PC-3 (cell line): ENCODE measurements around the gene DIS3L2.

Experiments used
- CTCF ChIP-seq: fragments of 300-600 bp; sonication (generic); conservative IDR thresholded peaks from 2 replicates; pipeline ENCODE4 v1.5.1; 2017; ENCODE audit warnings: antibody characterized with exemption, low read depth, mild to moderate bottlenecking, low read length
- EZH2 ChIP-seq: fragments of 300-600 bp; sonication (generic); IDR thresholded peaks from one replicate; pipeline ENCODE4 v1.6.1; 2017; ENCODE audit warnings: antibody characterized with exemption, mild to moderate bottlenecking, low read length; ENCODE audit not compliant: unreplicated experiment
- EZH2phosphoT487 ChIP-seq: fragments of 300-600 bp; sonication (generic); IDR thresholded peaks from 2 replicates; pipeline ENCODE4 v1.6.1; 2018; ENCODE audit warnings: mild to moderate bottlenecking, antibody characterized with exemption, low read length, borderline replicate concordance

GRCh38 chr2:232147440-232148077 is 186.0 kb downstream of the DIS3L2 start:
- TF ChIP-seq CTCF, result no peak
- TF ChIP-seq EZH2, result no peak
- no peak for TF ChIP-seq EZH2phosphoT487
